Breast epithelium (tissue), 4 donors: ENCODE measurements around the gene ANKRD23. TPM values are rescaled to one million over a fixed set of nuclear protein-coding genes. Genes with fewer than 3 reads are reported as not detected.

Experiments
- DNase-seq, 2 donors: peaks; one replicate each; pipeline ENCODE4 v3.0.0-alpha.2; 2019; ENCODE audit warnings: low spot score in 2 of 2
- H3K27ac ChIP-seq, 2 donors: fragments of 200-600 bp; sonication (generic) in 1 of 2; one replicate each; pipeline ENCODE4 v1.5.1; 2016 to 2019; ENCODE audit warnings: mild to moderate bottlenecking in 1 of 2
- H3K27me3 ChIP-seq, 2 donors: fragments of 200-600 bp; sonication (generic) in 1 of 2; one replicate each; pipeline versions ENCODE4 v1.5.1 to v1.6.0; 2017 to 2019; ENCODE audit warnings: control low read depth in 1 of 2, mild to moderate bottlenecking in 1 of 2
- H3K36me3 ChIP-seq: fragments of 200-600 bp; one replicate; pipeline ENCODE4 v1.5.1; 2019
- H3K4me1 ChIP-seq, 2 donors: fragments of 200-600 bp; sonication (generic); one replicate each; pipeline ENCODE4 v1.5.1; 2016 to 2019; ENCODE audit warnings: control low read depth in 1 of 2
- H3K4me3 ChIP-seq, 3 donors: fragments of 200-600 bp; sonication (generic); 1 replicate in 2 of 3; 2 replicates in 1 of 3; pipeline ENCODE4 v1.5.1; 2016 to 2019; ENCODE audit warnings: mild to moderate bottlenecking in 3 of 3, moderate library complexity in 2 of 3
- H3K9me3 ChIP-seq, 2 donors: fragments of 200-600 bp; sonication (generic) in 1 of 2; one replicate each; pipeline ENCODE4 v1.5.1; 2016 to 2019; ENCODE audit warnings: control low read depth in 1 of 2
- CTCF ChIP-seq, 3 donors: fragments of 450-650 bp; IDR thresholded peaks; one replicate each; pipeline ENCODE4 v1.5.1; 2016 to 2017; ENCODE audit warnings: antibody characterized with exemption in 3 of 3, mild to moderate bottlenecking in 3 of 3, moderate library complexity in 3 of 3
- POLR2A ChIP-seq: fragments of 450-650 bp; IDR thresholded peaks from one replicate; pipeline ENCODE4 v1.6.1; 2016; ENCODE audit warnings: antibody characterized with exemption, mild to moderate bottlenecking, moderate library complexity
- POLR2AphosphoS5 ChIP-seq, 3 donors: sonication (generic); formaldehyde crosslinking; IDR thresholded peaks; one replicate each; pipeline ENCODE4 v1.6.1; 2017; ENCODE audit warnings: antibody characterized with exemption in 3 of 3
- intact Hi-C: fragments of 100-400 bp; cut with DNase I; formaldehyde crosslinking; loops from one replicate; pipeline ENCODE4 v1.15.1; 2023; ENCODE audit warnings: low total_unique reads
- total RNA-seq, 3 donors: library from RNA; depleted of rRNA; stranded (reverse); fragments of >200 nt; gene quantifications; one replicate each; pipeline ENCODE4 v1.1.0, GENCODE V29; 2016

Gene ANKRD23
- total RNA-seq, 3 donors from 2014 or later, result 3.5 to 9.4 (median 7.2) TPM

GRCh38 chr2:96811917-96812316 lies 31.9 kb downstream of the ANKRD23 start:
- Histone ChIP-seq H3K27me3 (no peaks in the 10 kb centered on the region), H3K36me3 (no peaks in the 10 kb centered on the region), H3K27ac (no peak overlapping the region), H3K4me3 (no peak overlapping the region), H3K9me3 (no peaks in the 10 kb centered on the region), H3K4me1 (peaks cover 0 to 1% of the 10 kb centered on the region in 2 donors)
- TF ChIP-seq POLR2AphosphoS5 (IDR thresholded peaks at IDR 0.05), result no peak
- no peak for TF ChIP-seq CTCF (IDR thresholded peaks at IDR 0.05)
- TF ChIP-seq POLR2A, result no peak
- intact Hi-C loops, result no loop called here
- no peak for DNase-seq

DNA sequence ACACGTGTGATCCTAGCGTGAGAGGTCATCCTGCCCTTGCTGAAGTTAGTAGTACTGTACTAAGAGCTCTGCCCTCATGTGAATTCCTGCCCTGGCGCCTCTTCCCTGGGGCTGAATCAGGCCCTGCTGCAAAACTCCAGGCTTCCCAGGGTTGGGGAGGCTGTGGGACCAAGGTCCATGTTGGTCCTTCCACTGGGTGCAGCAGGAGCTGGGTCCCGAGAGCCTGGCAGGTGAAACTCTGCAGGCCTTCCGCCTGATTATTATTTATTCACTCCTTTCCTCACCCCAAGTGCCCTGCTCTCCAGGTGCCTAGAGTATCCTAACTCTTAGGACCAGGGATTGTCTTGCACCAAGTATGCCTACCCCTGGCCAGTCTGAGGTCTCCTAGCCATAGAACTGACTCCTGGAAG lies 33.0 kb downstream of the ANKRD23 start:
- DNase-seq, result no peak
- Histone ChIP-seq H3K4me1 (no peaks in the 10 kb centered on the region), H3K9me3 (no peaks in the 10 kb centered on the region), H3K27ac (no peak overlapping the region), H3K4me3 (no peak overlapping the region), H3K27me3 (no peaks in the 10 kb centered on the region), H3K36me3 (no peaks in the 10 kb centered on the region)
- TF ChIP-seq CTCF (IDR thresholded peaks at IDR 0.05) (no peak), POLR2A (no peak), POLR2AphosphoS5 (IDR thresholded peaks at IDR 0.05) (no peak)
- intact Hi-C loops, result no loop called here

GRCh38 chr2:96809951-96810782 lies 33.7 kb downstream of the ANKRD23 start:
- no peak overlapping the region for H3K27ac ChIP-seq
- intact Hi-C loops, result no loop called here
- no peaks in the 10 kb centered on the region for H3K9me3 ChIP-seq
- DNase-seq, result no peak
- no peaks in the 10 kb centered on the region for H3K36me3 ChIP-seq
- H3K27me3 ChIP-seq, result no peaks in the 10 kb centered on the region
- no peaks in the 10 kb centered on the region for H3K4me1 ChIP-seq
- no peak for TF ChIP-seq POLR2AphosphoS5 (IDR thresholded peaks at IDR 0.05)
- no peak for TF ChIP-seq POLR2A
- no peak for TF ChIP-seq CTCF (IDR thresholded peaks at IDR 0.05)
- no peak overlapping the region for H3K4me3 ChIP-seq

DNA sequence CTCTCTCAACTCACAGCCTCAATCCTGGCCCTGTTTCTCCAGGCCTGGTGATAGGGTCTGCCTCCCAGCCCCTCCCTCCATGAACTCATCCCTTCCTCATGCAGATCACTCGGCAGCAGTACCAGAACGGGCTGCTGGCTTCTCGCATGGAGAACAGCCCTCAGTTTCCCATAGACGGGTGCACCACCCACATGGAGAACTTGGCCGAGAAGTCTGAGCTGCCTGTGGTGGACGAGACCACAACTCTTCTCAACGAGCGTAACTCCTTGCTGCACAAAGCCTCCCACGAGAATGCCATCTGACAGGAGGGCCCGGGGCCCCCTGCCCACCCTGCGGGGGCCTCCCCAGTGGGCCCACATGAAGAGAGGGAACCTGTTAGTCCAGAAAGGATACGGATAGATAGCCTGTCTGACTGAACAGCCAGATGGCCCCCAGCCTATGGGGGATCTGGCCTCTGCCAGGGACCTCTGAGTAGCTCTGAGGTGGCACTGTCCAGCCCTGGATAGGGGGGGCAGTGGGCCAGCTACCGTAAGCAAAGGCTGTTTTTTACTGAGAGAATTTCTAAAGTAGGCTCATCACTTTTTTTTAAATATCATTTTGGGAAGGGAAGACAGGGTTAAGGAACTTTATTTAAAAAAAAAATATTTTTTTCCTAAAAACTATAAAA lies 34.5 kb downstream of the ANKRD23 start:
- no peak overlapping the region for H3K4me3 ChIP-seq
- H3K9me3 ChIP-seq, result no peaks in the 10 kb centered on the region
- no peaks in the 10 kb centered on the region for H3K36me3 ChIP-seq
- H3K4me1 ChIP-seq, result no peaks in the 10 kb centered on the region
- H3K27me3 ChIP-seq, result no peaks in the 10 kb centered on the region
- intact Hi-C loops, result no loop called here
- TF ChIP-seq CTCF (IDR thresholded peaks at IDR 0.05) (no peak), POLR2A (no peak), POLR2AphosphoS5 (IDR thresholded peaks at IDR 0.05) (no peak)
- DNase-seq, result no peak
- no peak overlapping the region for H3K27ac ChIP-seq

- peak; percentile 48 to 71 for DNase-seq
- H3K4me3 ChIP-seq, result no peak overlapping the region
- no peak for TF ChIP-seq POLR2A
- TF ChIP-seq POLR2AphosphoS5 (IDR thresholded peaks at IDR 0.05), result no peak
- no peak for TF ChIP-seq CTCF (IDR thresholded peaks at IDR 0.05)
- no peak overlapping the region for H3K27ac ChIP-seq
- no peaks in the 10 kb centered on the region for H3K36me3 ChIP-seq
- no peaks in the 10 kb centered on the region for H3K9me3 ChIP-seq
- no peaks in the 10 kb centered on the region for H3K27me3 ChIP-seq
- intact Hi-C loops, result no loop called here
- H3K4me1 ChIP-seq, result no peaks in the 10 kb centered on the region
Measured at GRCh38 chr2:96808176-96808837, 35.5 kb downstream of the ANKRD23 start.
